C4-2B (cell line): Measurements from ENCODE around the gene METTL1.

Experiments
- CTCF ChIP-seq: fragments of 450-650 bp; conservative IDR thresholded peaks from 2 replicates; pipeline ENCODE4 v1.5.1; 2017; ENCODE audit warnings: mild to moderate bottlenecking
- ZFX ChIP-seq: fragments of 450-650 bp; IDR thresholded peaks from 2 replicates; pipeline ENCODE4 v1.6.1; 2017

GRCh38 chr12:57811028-57811755 lies 39.3 kb upstream of the METTL1 start:
- TF ChIP-seq CTCF (no peak), ZFX (no peak)
